Epithelial cell of esophagus (primary cell): ENCODE measurements around the gene UBASH3A.
"Not testable (repeated sequence)": the region's sequence is repeated elsewhere in the genome, so short reads cannot be mapped to it uniquely, and the experiment has no call there.

Experiments used
- DNase-seq: peaks from one replicate; pipeline ENCODE4 v3.0.0; 2010; ENCODE audit warnings: low read depth
- H3K4me3 ChIP-seq: 2 replicates; pipeline ENCODE4 v1.5.1; 2011; ENCODE audit warnings: mild to moderate bottlenecking, low read length, control low read depth
- TF ChIP-seq, protein P1 (sequence below): IDR thresholded peaks from 2 replicates; pipeline ENCODE4 v1.5.1; 2011; ENCODE audit warnings: low read depth, mild to moderate bottlenecking, low read length, control low read depth, inconsistent platforms; ENCODE audit not compliant: insufficient read depth; ENCODE audit errors: missing control alignments

The UBASH3A gene

GRCh38 chr21:42401820-42402251 lies 1.9 kb upstream of the UBASH3A start:
- no peak overlapping the region for H3K4me3 ChIP-seq
- TF ChIP-seq, protein P1, sequence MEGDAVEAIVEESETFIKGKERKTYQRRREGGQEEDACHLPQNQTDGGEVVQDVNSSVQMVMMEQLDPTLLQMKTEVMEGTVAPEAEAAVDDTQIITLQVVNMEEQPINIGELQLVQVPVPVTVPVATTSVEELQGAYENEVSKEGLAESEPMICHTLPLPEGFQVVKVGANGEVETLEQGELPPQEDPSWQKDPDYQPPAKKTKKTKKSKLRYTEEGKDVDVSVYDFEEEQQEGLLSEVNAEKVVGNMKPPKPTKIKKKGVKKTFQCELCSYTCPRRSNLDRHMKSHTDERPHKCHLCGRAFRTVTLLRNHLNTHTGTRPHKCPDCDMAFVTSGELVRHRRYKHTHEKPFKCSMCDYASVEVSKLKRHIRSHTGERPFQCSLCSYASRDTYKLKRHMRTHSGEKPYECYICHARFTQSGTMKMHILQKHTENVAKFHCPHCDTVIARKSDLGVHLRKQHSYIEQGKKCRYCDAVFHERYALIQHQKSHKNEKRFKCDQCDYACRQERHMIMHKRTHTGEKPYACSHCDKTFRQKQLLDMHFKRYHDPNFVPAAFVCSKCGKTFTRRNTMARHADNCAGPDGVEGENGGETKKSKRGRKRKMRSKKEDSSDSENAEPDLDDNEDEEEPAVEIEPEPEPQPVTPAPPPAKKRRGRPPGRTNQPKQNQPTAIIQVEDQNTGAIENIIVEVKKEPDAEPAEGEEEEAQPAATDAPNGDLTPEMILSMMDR, result no peak
- DNase-seq, result no peak

- no peak for DNase-seq
- H3K4me3 ChIP-seq, result no peak overlapping the region
- TF ChIP-seq, protein P1, result no peak
Observed at GRCh38 chr21:42404539-42404938, 837 bp downstream of the UBASH3A start.

GRCh38 chr21:42405064-42406013 lies 1.6 kb downstream of the UBASH3A start:
- DNase-seq, result no peak
- TF ChIP-seq, protein P1, result no peak
- no peak overlapping the region for H3K4me3 ChIP-seq

- no peak overlapping the region for H3K4me3 ChIP-seq
- no peak for DNase-seq
- TF ChIP-seq, protein P1, result no peak
Observed at GRCh38 chr21:42406201-42406621, 2.5 kb downstream of the UBASH3A start.

- no peak overlapping the region for H3K4me3 ChIP-seq
Observed at GRCh38 chr21:42406866-42407265, 3.2 kb downstream of the UBASH3A start.

GRCh38 chr21:42407476-42407875 lies 3.8 kb downstream of the UBASH3A start:
- TF ChIP-seq, protein P1, result no peak
- H3K4me3 ChIP-seq, result no peak overlapping the region
- DNase-seq, result no peak

More at GRCh38 chr21:42406866-42407265, 3.2 kb downstream of the UBASH3A start:
- TF ChIP-seq, protein P1, result no peak
- no peak for DNase-seq

DNA sequence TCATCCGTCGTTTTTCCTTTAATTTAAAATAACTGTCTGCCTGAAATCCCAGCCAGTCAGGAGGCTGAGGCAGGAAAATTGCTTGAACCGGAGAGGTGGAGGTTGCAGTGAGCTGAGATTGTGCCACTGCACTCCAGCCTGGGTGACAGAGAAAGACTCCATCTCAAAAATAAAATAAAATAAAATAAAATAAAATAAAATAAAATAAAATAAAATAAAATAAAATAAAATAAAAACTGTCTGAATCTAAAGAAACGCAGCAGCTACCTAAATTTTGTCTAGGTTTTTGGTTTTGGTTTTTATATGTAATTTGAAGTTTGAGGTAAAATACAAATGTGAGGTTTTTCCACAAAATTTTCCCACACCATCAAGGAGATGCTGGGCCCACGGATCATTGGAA lies 5.0 kb downstream of the UBASH3A start:
- not testable (repeated sequence) for DNase-seq, H3K4me3 ChIP-seq
